Measurements from ENCODE around the gene UGT1A7.
"Not testable (repeated sequence)": the region's sequence is repeated elsewhere in the genome, so short reads cannot be mapped to it uniquely, and the experiment has no call there.

Gene UGT1A7

GRCh38 chr2:233680361-233681045 is 1.2 kb upstream of the UGT1A7 start:
- DNase-seq (ENCODE audit: low spot score) = no peak

- no peak for DNase-seq (ENCODE audit: low spot score)
Measured at GRCh38 chr2:233684640-233685039, 2.9 kb downstream of the UGT1A7 start.

- DNase-seq (ENCODE audit: low spot score) = no peak
Measured at GRCh38 chr2:233686928-233687327, 5.2 kb downstream of the UGT1A7 start.

GRCh38 chr2:233688341-233688740 is 6.6 kb downstream of the UGT1A7 start:
- no peak for DNase-seq (ENCODE audit: low spot score)

- no peak for DNase-seq (ENCODE audit: low spot score)
Measured at GRCh38 chr2:233689031-233689430, 7.3 kb downstream of the UGT1A7 start.

GRCh38 chr2:233689501-233689900 is 7.8 kb downstream of the UGT1A7 start:
- DNase-seq (ENCODE audit: low spot score) = no peak

- no peak for DNase-seq (ENCODE audit: low spot score)
Measured at GRCh38 chr2:233690444-233690843, 8.7 kb downstream of the UGT1A7 start.

GRCh38 chr2:233691443-233692433 is 10.0 kb downstream of the UGT1A7 start:
- DNase-seq (ENCODE audit: low spot score) = no peak

- no peak for DNase-seq (ENCODE audit: low spot score)
Measured at GRCh38 chr2:233692648-233693047, 10.9 kb downstream of the UGT1A7 start, which contains the start of gene UGT1A6. Gene UGT1A6 (plus strand): TSS chr2:233692890. CDS start chr2:233693005, 115 bp downstream.

GRCh38 chr2:233693963-233694362 is 12.3 kb downstream of the UGT1A7 start:
- no peak for DNase-seq (ENCODE audit: low spot score)

GRCh38 chr2:233698740-233699139 is 17.0 kb downstream of the UGT1A7 start:
- no peak for DNase-seq (ENCODE audit: low spot score)

GRCh38 chr2:233699424-233700027 is 17.8 kb downstream of the UGT1A7 start:
- no peak for DNase-seq (ENCODE audit: low spot score)

GRCh38 chr2:233700028-233700635 is 18.4 kb downstream of the UGT1A7 start:
- no peak for DNase-seq (ENCODE audit: low spot score)

GRCh38 chr2:233700842-233701241 is 19.1 kb downstream of the UGT1A7 start:
- not testable (repeated sequence) for DNase-seq (ENCODE audit: low spot score)

- no peak for DNase-seq (ENCODE audit: low spot score)
Measured at GRCh38 chr2:233702238-233702637, 20.5 kb downstream of the UGT1A7 start.

GRCh38 chr2:233705911-233706506 is 24.3 kb downstream of the UGT1A7 start:
- no peak for DNase-seq (ENCODE audit: low spot score)

GRCh38 chr2:233706720-233707119 is 25.0 kb downstream of the UGT1A7 start:
- DNase-seq (ENCODE audit: low spot score) = no peak

- DNase-seq (ENCODE audit: low spot score) = no peak
Measured at GRCh38 chr2:233707940-233708644, 26.4 kb downstream of the UGT1A7 start.

- no peak for DNase-seq (ENCODE audit: low spot score)
Measured at GRCh38 chr2:233708942-233709341, 27.2 kb downstream of the UGT1A7 start.

GRCh38 chr2:233711312-233712008 is 29.8 kb downstream of the UGT1A7 start:
- DNase-seq (ENCODE audit: low spot score) = peak; percentile 63
